NCI-H524 (cell line): ENCODE data around the gene GBX1.

Experiments used
- DNase-seq, 2 experiments: peaks; one replicate each; lab custom pipeline; 2025; lab: John Stamatoyannopoulos, UW

The GBX1 gene

DNA sequence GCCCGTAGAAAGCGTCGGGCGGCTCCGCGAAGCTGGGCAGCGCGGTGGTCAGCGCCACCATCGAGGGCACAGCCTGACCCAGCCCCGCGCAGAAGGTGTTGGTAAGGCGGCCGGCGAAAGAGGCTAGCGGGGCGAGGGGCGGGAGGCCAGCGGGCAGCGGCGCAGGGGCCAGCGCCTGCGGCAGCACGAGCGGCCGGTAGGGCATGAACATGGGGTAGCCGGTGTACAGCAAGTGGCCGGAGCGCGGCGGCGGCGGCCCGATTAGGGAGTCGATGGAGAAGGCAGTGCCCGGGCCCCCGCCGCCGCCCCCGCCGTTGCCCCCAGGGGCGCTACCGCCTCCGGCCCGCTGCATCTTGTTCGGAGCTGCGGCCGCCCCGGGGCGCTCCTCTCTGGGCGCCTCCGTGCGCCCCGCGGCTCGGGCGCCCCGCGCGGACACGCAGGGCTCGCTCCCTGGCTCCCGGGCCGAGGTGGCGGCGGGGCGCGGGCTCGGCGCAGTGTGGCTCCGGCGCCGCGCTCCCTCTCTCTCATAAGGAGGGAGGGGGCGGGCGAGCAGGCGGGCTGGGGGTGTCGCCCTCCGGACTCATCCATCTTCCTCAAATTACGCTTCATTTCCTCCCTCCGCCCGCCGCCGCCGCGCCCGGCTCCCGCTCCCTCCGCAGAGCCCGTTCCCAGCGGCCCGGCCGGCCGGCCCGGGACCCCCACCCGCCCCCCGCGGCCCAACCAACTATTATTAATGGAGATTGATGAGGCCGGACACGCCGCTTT is at the start of gene GBX1:
TSS of gene GBX1 (minus strand) at position 498 of the 765 bp plus-strand sequence. CDS start at position 352, 146 bp downstream.
- peak; percentile 3 to 28 for DNase-seq

DNA sequence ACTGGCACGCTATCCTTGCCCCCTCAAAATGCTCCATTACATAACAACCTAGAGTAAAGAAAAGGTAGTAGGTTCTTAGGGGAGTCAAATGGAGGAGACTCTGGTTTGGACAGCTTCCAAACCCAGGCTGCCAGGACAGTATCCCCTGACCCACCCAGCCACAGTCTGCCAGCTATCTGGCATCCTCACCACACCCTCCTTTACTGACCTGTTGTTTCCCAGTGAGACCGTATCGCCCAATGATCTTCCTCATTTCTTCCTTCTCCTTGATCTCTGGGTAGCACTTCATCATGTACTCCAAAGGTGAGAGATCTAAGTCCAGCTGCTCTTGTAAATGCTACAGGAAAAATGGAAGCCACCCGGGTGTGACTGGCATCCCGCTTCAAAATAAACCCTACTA is 47.9 kb upstream of the GBX1 start:
- no peak for DNase-seq

DNA sequence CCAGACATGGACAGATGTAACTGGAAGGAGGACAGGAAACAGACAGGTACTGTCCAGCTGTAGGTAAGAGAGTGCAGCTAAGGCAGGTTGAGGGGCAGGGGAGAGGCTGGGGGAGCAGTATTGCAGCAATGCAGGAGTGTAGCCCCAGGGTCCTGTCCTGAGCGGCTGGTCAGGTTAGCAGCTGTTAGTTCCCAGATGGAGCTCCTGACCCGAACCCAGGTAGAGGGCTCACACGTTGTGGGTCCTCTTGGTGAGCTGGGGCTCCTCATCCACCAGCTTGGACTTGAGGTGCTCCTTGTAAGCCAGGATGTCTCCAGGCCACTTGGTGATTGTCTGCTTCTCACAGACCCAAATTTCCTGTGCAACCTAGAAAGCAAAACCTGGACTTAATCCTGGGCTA is 46.3 kb upstream of the GBX1 start:
- DNase-seq, result no peak

DNA sequence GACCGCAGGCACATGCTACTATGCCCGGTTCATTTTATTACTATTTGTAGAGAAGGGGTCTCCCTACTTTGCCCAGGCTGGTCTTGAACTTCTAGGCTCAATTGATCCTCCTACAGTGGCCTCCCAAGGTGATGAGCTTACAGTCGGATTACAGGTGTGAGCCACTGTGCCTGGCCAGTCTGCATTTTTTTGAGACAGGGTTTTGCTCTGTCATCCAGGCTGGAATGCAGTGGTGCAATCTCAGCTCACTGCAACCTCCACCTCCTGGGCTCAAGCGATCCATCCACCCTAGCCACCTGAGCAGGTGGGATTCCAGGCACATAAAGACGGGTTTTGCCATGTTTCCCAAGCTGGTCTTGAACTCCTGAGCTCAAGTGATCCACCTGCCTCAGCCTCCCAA is 45.1 kb upstream of the GBX1 start:
- no peak for DNase-seq

DNA sequence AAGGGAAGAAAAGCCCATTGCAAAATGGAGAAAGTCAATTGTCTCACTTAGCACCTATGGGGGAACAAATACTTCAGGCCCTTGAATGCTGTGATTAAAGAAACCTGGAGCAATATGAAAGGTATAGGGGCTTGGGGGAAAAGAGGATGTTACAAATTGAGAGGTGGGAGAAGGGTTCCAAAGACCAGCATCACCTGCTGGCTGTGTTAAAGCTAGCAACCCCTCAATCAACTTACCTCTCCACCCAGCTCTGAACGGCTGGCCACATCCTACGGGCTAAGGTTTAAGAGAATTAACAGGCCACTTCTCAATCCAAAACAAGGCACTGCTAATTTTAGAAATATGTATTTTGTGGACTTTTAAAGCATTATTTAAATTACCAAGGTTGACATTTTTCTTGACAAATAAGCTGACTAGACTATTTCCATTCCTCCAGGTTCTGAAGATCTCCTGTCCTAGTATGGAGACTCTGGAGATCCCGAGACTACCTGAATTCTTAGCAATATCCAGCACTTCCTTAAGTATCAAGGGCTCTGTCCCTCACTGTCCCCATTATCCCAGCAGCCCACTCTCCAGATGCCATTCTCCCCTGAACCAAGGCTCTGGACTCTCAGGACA is 43.8 kb upstream of the GBX1 start:
- DNase-seq, result no peak

DNA sequence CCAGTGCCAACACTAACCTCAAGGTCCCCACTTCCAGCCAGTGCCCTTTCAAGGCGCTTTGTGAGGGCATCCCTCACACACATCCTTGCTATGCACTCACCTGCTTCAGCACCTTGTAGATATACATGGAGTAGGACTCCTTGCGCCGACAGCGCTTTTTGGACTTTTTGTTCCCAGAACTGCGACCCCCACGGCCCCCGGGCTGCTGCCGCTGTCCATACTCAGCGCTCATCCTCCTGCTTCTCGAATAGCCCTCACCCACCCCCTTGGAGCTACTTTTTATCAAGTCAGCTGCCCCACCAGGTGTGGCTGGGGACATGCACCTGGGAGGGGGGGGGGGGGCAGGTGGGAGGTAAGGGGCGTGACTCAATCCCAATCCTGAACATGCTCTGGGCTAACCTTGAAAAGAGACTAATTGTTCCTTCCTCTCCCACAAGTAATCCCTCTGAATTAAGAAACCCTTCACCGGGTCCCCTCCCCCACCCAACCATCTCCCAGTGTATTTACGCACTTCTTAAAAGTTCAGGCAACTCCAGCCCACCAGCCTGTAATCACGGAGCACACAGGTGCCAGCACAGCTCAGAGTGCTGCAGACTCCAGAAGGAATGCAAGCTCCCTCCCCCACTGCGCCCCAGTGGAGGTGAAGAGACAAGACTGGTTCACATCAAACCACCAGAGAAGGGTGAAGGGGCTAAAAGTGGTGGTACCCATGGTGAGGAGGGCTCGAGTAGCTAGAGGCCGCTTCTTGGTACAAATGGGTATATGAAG is 42.8 kb upstream of the GBX1 start, which contains the start of gene H2BK1:
TSS of gene H2BK1 (minus strand) at position 402 of the 768 bp plus-strand sequence. CDS start at position 232, 170 bp downstream.
- no peak for DNase-seq

DNA sequence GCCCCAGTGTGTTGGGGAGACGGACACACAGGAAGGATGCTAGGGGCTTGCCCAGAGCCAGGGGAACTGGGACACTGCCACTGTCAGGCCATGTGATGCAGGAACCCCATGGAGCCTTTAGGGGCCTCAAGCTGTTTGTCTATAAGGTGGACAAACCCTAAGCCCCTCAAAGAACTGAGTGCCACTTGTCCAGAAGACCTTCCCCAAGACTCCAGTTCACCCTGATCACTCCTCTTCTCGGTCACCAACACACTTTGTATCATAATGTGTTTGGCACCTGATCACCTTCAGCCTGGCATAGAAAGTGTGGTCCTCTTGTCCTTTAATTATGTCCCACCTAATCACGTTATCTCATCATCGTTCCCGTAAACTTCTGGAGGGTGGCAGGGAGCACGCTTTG is 42.1 kb upstream of the GBX1 start:
- no peak for DNase-seq

DNA sequence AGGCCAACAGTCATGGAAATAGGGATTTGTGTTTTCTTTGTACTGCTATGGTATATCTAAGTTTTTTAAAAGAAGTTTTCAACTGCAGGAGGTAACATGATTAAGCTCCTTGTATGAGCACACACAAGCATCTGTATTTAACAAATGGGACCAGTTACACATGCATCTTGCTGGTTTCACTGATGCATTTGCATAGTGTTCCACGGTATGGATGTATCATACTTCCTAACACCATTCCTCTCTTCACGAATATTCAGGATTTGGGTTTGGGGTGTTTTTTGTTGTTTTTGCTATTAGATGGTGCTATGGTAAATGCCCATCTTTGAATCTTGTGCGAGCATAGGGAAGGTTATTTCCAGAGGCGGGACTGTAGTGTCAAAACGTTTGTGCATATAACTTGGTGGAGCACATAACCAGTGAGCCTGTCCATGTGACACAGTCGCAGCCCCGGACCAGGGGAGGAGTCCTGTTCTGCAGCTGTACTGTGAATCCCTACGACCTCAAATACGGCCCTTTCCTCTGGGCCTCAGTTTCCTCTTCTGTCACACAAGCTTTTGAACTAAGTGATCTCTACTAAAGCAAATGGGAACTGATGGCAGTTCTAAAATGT is 40.9 kb upstream of the GBX1 start:
- no peak for DNase-seq

DNA sequence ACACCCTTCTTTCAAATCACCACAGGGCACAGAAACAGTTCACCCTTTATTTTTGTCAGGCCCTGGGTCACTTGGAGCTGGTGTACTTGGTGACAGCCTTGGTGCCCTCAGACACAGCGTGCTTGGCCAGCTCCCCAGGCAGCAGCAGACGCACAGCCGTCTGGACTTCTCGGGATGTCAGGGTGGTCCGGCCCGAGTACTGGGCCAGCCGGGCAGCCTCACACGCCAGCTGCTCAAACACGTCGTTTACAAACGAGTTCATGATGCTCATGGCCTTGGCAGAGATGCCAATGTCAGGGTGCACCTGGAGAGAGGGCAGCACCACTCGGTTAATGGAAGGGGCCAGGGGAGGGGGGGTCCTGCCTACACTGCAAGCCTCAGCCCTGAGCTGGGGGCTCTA is 40.3 kb upstream of the GBX1 start:
- DNase-seq, result no peak

DNA sequence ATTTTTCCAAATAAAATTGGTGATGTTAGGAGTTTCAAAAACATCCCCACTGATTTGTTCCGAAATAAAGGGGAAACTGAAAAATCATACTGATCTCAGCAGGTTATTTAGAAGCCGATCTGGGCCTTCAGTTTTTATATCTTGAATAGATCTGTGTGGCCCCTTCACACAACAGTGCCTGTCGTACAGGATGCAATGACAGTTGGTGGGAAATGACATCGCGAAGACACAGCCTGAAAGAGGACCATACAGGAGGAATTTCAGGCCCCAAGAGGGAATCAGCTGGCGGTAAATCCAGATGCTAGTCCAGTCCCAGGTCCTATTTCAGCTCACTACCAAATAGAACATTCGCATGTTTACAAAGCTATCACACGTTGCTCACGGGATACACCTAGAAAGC is 39.8 kb upstream of the GBX1 start:
- DNase-seq, result no peak

DNA sequence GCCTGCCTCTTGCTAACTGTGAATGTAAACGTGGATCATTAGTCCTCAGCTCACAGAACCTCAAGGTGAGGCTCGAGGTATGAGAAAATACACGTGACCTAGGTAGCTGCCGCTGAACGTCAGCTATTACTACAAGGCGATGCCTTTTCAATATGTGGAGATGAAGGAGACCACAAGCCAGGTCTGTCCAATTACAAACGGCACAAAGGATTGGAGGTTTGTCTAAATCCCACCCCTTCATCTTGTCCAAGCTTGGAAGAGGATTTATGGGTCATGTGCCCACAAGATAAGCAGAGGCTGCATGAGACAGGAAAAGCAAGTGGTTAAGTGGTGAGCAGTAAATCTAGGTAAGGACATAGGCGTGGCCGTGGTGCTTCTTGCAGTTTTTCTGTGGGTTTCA is 39.4 kb upstream of the GBX1 start:
- no peak for DNase-seq

DNA sequence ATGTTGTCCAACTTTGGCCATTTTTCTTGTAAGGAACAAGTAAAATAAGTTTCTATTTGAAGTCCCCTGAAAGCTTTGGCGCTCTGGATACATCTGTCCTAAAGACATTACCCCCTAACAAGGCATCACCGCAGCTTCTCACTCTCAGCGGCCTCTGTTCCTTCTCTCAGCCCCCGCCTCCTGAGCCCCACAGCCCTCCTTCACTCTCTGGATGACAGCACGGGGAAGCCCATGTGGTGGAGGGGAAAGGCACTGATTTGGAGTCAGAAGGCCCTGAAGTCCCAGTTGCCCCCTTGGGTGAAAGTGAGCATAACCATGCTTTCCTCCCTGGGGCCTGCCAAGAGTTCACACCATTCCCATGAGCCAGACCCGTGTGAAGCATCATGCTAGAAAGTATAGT is 38.2 kb upstream of the GBX1 start:
- DNase-seq, result no peak

DNA sequence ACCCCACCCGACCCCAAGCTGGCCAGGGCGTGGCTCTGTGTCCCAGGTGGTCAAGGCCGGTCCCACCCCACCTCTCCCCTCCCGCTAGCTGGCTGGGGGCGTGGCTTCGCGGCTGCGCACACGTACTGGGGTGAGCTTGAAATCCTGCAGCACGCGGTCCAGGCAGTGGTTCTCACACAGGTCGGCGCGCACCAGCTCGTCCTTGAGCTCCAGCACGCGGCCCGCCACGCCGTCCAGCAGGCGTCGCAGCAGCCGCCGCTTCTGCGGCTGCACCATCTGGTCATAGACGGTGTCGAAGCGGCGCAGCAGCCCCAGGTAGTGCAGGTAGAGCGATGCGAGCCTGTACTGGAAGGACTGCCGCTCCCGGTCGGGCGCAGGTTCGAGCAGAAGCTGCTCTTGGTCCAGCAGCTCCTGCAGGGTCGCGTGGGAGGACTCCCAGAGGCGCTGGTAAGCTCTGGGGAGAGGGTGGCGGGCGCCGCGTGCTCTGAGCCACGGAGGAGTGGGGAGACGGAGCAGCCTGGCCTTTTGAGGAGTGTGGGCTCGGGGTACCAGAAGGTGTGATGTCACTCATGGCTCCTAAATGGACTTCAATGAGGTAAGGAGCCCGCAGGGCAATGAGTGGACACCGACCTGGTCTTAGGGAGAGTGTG is 37.0 kb upstream of the GBX1 start:
- no peak for DNase-seq

DNA sequence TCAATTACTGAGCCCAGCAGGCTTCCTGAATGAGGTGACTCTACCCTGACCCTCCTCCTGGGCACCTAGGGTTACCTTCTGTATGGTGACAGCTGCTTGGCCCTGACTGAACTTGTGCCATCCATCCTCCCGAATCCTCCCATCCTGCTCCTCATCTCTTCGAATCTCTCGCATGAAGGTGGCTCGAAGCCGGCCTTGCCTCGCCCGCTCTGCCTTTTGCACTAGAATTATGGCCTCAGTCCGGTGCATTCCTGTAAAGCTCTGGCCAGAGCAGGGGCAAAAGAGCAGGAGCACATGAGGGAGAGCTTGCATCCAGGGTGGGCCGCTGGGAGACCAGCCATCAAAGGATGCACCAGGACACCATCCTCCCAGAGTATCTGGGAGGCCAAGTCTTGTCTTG is 35.3 kb upstream of the GBX1 start:
- no peak for DNase-seq

DNA sequence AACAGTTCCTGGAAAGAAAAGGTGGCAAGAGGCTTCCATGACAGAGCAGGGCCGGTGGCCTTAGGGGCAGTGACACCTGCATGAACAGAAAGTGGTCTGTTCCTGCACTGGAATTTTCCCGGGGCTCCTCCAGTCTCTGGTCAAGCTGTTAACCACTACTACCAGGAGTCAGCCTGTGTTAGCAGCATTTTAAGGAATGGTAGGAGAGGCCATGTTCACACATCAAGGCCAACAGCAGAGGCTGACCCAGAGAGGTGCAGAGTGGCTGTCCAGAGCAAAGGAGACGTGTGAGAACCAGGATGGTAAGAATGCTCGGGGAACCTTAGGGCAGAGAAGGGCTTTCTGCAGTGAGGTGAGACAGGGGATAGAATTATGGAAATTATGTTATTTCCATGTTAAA is 34.3 kb upstream of the GBX1 start:
- DNase-seq, result no peak

DNA sequence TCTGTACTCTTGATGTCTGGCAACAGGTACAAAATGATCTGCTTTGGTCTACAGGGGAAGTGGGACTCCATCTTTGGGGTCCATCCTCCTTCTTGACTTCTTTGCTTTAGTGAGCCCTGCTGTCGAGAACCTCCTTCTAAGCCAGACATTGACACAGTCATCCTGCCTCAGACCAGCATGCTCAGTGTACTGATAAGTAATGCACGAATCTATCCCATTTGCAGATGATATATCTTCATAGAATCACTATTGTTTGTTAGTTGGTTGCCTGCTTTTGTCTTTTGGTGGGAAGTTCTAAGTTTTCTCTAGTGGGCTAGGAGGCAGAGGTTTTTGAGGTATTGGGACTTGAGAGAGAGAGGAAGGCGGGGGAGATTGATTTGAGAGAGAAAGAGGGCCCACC is 33.9 kb upstream of the GBX1 start:
- DNase-seq, result no peak

DNA sequence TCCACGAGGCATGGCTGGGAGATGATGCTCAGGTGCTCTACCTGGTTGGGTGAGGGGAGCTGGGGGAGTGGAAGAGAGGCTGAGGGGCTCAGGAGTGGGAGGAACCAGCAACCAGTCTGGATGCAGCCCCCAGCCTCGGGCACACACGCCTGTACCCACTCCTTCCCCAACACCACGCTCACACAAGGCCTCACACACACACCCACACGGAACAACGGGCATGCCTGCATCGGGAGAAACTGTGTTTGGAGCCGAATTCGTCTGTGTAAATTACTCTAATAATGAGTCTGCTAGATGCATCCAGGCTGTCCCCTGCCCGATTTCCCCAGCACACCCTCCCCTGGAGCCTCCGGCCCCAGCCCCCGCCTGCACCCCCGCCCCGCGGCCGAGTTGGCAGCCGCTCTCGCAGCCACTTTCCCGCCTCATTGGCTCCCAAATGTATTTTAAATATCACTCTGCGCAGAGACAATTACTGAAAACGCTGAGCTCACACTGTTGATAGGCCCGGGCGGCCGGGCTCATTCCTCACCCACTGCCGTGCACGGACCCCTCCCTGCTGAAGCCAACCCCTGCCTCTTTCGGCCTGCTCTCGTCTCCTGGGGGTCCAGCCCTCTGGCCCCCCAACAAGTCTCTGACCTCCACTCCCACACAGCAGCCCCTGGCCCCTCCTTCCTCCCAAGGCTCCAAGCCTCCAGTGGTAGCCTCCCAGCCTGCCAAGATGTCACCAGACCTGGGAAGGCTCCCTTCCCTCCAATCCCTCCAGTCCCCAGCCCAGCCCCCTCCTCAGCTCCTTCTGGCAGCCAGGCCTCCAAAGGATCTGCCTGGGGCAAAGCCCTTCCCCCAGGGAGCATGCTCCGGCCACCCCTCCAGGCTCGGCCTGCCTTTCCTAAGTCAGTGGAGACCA is 31.7 kb upstream of the GBX1 start:
- DNase-seq, result no peak

DNA sequence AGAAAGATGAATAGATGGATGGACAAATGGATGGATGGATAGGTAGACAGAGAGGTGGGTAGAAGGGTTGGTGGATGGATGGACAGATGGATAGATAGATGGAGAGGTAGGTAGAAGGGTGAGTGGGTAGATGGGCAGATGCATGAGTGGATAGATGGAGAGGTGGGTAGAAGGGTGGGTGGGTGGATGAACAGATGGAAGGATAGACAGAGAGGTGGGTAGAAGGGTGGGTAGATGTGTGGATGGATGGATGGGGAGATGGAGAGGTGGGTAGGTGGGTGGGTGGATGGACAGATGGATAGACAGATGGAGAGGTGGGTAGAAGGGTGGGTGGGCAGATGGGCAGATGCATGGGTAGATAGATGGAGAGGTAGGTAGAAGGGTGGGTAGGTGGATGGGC is 30.4 kb upstream of the GBX1 start:
- DNase-seq, result no peak

DNA sequence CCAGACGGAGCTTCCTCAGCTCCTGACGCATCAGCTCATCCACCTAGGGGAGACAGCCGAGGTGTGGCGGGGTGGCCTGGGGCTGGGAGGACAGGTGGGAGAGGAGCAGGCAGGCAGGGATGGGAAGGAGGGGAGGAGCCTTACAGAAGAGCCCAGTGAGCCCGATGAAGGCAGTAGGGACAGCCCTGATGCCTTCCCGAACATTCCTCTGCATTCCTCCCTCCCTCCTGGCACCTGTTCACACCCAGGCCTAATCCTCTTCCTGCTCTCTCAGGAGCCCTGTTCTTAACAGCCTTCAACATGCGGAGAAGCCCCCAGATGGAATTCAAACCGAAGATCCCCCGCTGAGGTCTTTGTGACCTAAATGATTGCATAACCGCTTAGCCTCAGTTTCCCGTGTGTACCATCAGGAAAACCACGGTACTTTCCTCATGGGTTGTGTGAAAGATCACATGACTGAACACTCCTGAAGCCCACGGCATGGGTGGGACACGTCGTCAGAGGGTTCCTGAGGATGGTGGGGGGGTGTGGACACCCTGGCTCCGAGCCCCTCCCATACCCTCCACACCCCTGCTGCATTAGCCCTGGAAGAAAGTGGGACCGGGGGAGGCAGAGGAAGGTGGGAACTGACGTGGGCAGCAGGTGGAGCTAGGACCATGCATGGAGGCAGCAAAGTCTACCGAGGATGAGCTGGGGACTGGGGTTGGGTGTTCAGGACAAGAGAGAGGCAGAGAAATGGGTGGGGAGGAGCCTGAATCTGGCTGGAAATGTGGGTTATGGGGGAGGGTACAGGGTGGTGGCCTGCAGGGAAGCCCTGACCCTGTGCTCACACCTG is 28.3 kb upstream of the GBX1 start:
- DNase-seq, result no peak

DNA sequence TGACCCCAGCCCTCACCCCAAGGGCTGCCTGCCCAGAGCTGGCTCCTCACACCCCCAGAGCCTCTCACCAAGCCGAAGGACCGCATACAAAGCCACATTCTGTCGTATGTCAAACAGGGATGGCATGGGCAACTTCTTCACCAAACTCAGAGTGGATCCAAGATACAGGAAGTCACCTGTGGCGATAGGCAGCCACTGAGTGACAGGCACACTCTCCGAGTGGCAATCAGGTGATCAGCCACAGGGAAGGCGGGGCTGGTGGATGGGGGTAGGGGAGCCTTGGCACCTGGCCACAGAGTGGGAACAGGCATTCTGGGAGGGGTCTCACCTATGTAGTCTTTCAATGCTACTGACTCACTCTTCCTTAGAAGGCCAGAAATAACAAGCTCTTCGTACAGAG is 26.7 kb upstream of the GBX1 start:
- no peak for DNase-seq
